HFF-Myc (cell line): ENCODE results near the gene ADPRH.

Source experiments
- DNase-seq: peaks from one replicate; pipeline ENCODE4 v3.0.0-alpha.2; 2011; ENCODE audit warnings: low read depth; ENCODE audit errors: extremely low read depth
- H3K4me3 ChIP-seq: replicated peaks from 2 replicates; pipeline ENCODE4 v1.5.1; 2011; ENCODE audit warnings: low read depth, mild to moderate bottlenecking, control low read depth, low read length
- CTCF ChIP-seq: IDR thresholded peaks from 2 replicates; pipeline ENCODE4 v1.5.1; 2012; ENCODE audit warnings: mild to moderate bottlenecking, low read depth, low read length, control low read depth; ENCODE audit errors: missing control alignments

The ADPRH gene

GRCh38 chr3:119630128-119630879 lies 51.0 kb downstream of the ADPRH start:
- no peak overlapping the region for H3K4me3 ChIP-seq
- DNase-seq = no peak
- TF ChIP-seq CTCF = no peak

GRCh38 chr3:119630880-119631329 lies 51.6 kb downstream of the ADPRH start:
- TF ChIP-seq CTCF = no peak
- no peak overlapping the region for H3K4me3 ChIP-seq
- no peak for DNase-seq

GRCh38 chr3:119631516-119631915 lies 52.2 kb downstream of the ADPRH start:
- TF ChIP-seq CTCF = no peak
- no peak overlapping the region for H3K4me3 ChIP-seq
- no peak for DNase-seq

GRCh38 chr3:119632216-119632615 lies 52.9 kb downstream of the ADPRH start:
- no peak for DNase-seq
- no peak overlapping the region for H3K4me3 ChIP-seq
- no peak for TF ChIP-seq CTCF

GRCh38 chr3:119632829-119633228 lies 53.5 kb downstream of the ADPRH start:
- DNase-seq = no peak
- no peak for TF ChIP-seq CTCF
- no peak overlapping the region for H3K4me3 ChIP-seq

DNA sequence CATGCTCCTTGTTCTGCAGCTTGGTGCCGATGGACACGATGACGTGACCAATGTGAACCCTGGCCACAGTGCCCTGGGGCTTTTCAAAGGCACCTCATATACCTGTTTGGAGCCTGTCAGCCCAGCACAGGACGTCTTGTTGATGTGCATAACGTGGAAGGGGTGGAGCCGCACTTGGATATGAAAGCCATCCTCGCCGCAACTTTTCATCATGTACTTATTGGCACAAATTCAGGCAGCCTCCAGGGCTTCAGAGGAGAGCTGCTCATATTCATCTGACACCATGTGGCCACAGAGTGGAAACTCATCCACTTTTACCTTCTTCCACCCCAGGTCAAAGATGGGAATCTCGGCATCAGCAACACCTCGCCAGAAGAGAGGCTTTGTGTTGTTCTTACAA lies 56.4 kb downstream of the ADPRH start:
- TF ChIP-seq CTCF = no peak
- H3K4me3 ChIP-seq = no peak overlapping the region
- DNase-seq = no peak

GRCh38 chr3:119636249-119636648 lies 57.0 kb downstream of the ADPRH start:
- no peak for TF ChIP-seq CTCF
- no peak overlapping the region for H3K4me3 ChIP-seq
- DNase-seq = no peak
